ENCODE measurements around the gene CDK7.

Gene CDK7

DNA sequence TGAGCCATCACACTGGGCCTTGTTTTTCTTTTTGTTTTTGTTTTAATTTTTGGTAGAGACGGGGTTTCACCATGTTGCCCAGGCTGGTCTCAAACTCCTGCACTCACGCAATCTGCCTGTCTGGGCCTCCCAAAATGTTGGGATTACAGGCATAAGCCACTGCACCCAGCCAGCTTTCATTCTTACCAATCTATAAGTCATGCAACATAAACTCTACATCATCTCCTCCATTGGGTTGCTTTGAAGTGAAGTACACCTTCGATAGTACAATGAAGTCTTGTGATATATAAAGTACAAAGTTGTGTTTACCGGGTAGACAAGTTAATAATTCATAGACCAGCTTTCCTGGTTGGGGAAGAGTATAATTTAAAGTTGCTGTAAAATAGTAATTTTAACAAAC is 8.8 kb upstream of the CDK7 start:
- Histone ChIP-seq H3K9me2 (ENCODE audit: low read depth, low read length) (no peaks in the 10 kb centered on the region), H3K4me1 (ENCODE audit: insufficient read depth, low read length, severe bottlenecking) (no peaks in the 10 kb centered on the region), H3K27ac (ENCODE audit: low read depth, low read length, poor library complexity, severe bottlenecking) (no peak overlapping the region), H2AFZ (ENCODE audit: low read length) (no peak overlapping the region), H3K4me3 (ENCODE audit: low read depth, low read length, poor library complexity, severe bottlenecking) (no peak overlapping the region), H4K20me1 (ENCODE audit: insufficient read depth, low read length) (no peaks in the 10 kb centered on the region), H3K79me2 (ENCODE audit: insufficient read depth, low read length) (no peaks in the 10 kb centered on the region), H3K9me3 (ENCODE audit: low read length) (no peaks in the 10 kb centered on the region), H3K27me3 (ENCODE audit: insufficient read depth, low read length) (no peaks in the 10 kb centered on the region), H3K36me3 (ENCODE audit: insufficient read depth, low read length) (peaks cover 38% of the 10 kb centered on the region), H3F3A (ENCODE audit: insufficient read depth, low read length) (no peaks in the 10 kb centered on the region), H3K9ac (ENCODE audit: low read length) (no peak overlapping the region), H3K4me2 (ENCODE audit: low read length) (no peak overlapping the region)
- TF ChIP-seq, protein P1, sequence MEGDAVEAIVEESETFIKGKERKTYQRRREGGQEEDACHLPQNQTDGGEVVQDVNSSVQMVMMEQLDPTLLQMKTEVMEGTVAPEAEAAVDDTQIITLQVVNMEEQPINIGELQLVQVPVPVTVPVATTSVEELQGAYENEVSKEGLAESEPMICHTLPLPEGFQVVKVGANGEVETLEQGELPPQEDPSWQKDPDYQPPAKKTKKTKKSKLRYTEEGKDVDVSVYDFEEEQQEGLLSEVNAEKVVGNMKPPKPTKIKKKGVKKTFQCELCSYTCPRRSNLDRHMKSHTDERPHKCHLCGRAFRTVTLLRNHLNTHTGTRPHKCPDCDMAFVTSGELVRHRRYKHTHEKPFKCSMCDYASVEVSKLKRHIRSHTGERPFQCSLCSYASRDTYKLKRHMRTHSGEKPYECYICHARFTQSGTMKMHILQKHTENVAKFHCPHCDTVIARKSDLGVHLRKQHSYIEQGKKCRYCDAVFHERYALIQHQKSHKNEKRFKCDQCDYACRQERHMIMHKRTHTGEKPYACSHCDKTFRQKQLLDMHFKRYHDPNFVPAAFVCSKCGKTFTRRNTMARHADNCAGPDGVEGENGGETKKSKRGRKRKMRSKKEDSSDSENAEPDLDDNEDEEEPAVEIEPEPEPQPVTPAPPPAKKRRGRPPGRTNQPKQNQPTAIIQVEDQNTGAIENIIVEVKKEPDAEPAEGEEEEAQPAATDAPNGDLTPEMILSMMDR (IDR thresholded peaks at IDR 0.05; ENCODE audit: low read length) = no peak
- no peak for TF ChIP-seq EZH2 (IDR thresholded peaks at IDR 0.05; ENCODE audit: borderline replicate concordance, low read length)

DNA sequence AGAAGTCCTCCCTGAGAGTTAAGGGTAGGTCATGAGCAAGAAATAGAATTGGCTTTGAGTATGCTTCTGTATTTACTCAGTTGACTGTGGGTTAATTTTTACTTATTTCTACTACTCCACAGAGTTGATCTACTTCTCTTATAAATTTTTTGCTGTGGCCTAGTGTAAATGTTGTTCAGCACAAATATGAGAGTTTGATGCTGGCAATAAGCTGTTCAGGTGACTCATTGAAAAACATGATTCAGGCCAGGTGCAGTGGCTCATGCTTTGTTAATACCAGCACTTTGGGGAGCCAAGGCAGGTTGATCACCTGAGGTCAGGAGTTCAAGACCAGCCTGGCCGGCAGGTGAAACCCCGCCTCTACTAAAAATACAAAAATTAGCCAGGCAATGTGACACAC is 4.5 kb upstream of the CDK7 start:
- Histone ChIP-seq H3K4me2 (ENCODE audit: low read length) (no peak overlapping the region), H3K4me1 (ENCODE audit: insufficient read depth, low read length, severe bottlenecking) (peaks cover 6% of the 10 kb centered on the region), H3K9me3 (ENCODE audit: low read length) (no peaks in the 10 kb centered on the region), H3F3A (ENCODE audit: insufficient read depth, low read length) (no peaks in the 10 kb centered on the region), H3K9ac (ENCODE audit: low read length) (no peak overlapping the region), H3K9me2 (ENCODE audit: low read depth, low read length) (no peaks in the 10 kb centered on the region), H3K27ac (ENCODE audit: low read depth, low read length, poor library complexity, severe bottlenecking) (no peak overlapping the region), H3K4me3 (ENCODE audit: low read depth, low read length, poor library complexity, severe bottlenecking) (no peak overlapping the region), H3K36me3 (ENCODE audit: insufficient read depth, low read length) (peaks cover 34% of the 10 kb centered on the region), H4K20me1 (ENCODE audit: insufficient read depth, low read length) (no peaks in the 10 kb centered on the region), H3K79me2 (ENCODE audit: insufficient read depth, low read length) (peaks cover 3% of the 10 kb centered on the region; the same call in 1 of the 2 replicates), H2AFZ (ENCODE audit: low read length) (no peak overlapping the region), H3K27me3 (ENCODE audit: insufficient read depth, low read length) (no peaks in the 10 kb centered on the region)
- TF ChIP-seq, protein P1 (IDR thresholded peaks at IDR 0.05; ENCODE audit: low read length) = no peak
- TF ChIP-seq EZH2 (IDR thresholded peaks at IDR 0.05; ENCODE audit: borderline replicate concordance, low read length) = no peak

DNA sequence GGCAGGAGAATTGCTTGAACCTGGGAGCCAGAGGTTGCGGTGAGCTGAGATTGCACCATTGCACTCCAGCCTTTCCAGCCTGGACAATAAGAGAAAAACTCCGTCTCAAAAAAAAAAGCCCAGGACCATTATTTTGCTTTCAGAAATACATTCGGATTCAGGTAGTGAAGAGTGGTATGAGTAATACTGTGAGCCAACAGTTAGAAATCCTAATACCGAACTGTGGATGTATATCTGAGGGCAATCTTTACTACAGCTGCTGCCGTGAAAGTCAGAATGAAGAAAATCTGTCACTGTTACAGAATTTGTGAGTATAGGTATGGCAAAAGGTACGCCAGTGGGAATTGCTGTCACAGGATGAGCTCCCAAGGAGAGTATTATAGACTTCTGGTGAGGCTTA is 3.4 kb upstream of the CDK7 start:
- Histone ChIP-seq H3K4me1 (ENCODE audit: insufficient read depth, low read length, severe bottlenecking) (peaks cover 16% of the 10 kb centered on the region), H3K27me3 (ENCODE audit: insufficient read depth, low read length) (no peaks in the 10 kb centered on the region), H3K4me3 (ENCODE audit: low read depth, low read length, poor library complexity, severe bottlenecking) (no peak overlapping the region), H3F3A (ENCODE audit: insufficient read depth, low read length) (no peaks in the 10 kb centered on the region), H3K36me3 (ENCODE audit: insufficient read depth, low read length) (peaks cover 30% of the 10 kb centered on the region), H4K20me1 (ENCODE audit: insufficient read depth, low read length) (no peaks in the 10 kb centered on the region), H3K9me3 (ENCODE audit: low read length) (no peaks in the 10 kb centered on the region), H3K9me2 (ENCODE audit: low read depth, low read length) (no peaks in the 10 kb centered on the region), H3K4me2 (ENCODE audit: low read length) (no peak overlapping the region), H3K9ac (ENCODE audit: low read length) (no peak overlapping the region), H3K79me2 (ENCODE audit: insufficient read depth, low read length) (peaks cover 7% of the 10 kb centered on the region; the same call in 1 of the 2 replicates), H3K27ac (ENCODE audit: low read depth, low read length, poor library complexity, severe bottlenecking) (no peak overlapping the region), H2AFZ (ENCODE audit: low read length) (no peak overlapping the region)
- TF ChIP-seq, protein P1 (IDR thresholded peaks at IDR 0.05; ENCODE audit: low read length) = no peak
- TF ChIP-seq EZH2 (IDR thresholded peaks at IDR 0.05; ENCODE audit: borderline replicate concordance, low read length) = no peak
